Left ventricle myocardium superior (tissue), 1 donor: ENCODE data around the gene TGM4. TPM values are rescaled to one million over a fixed set of nuclear protein-coding genes. Genes with fewer than 3 reads are reported as not detected.
A peak's percentile ranks its signal among the peaks of the same experiment; 100 is the strongest.
"Not testable (repeated sequence)": the region's sequence is repeated elsewhere in the genome, so short reads cannot be mapped to it uniquely, and the experiment has no call there.

Source experiments
- ATAC-seq: fragments of 200-7000 bp; cut with Tn5 transposase; one replicate; pipeline ENCODE4 v1.9.1; 2020; ENCODE audit warnings: mild to moderate bottlenecking, moderate library complexity
- DNase-seq: peaks from one replicate; pipeline ENCODE4 v3.0.0-alpha.2; 2020
- intact Hi-C: fragments of 100-400 bp; cut with micrococcal nuclease; formaldehyde crosslinking; loops from one replicate; pipeline ENCODE4 v1.11.0; 2022
- long read RNA-seq: library from polyadenylated mRNA; unstranded; transcript quantifications from one replicate; pipeline ENCODE4 v2.0.0, GENCODE V29; 2021
- total RNA-seq: library from RNA; stranded (reverse); fragmentation: NEBNext Ultra II Directional; extraction: Animal tissue kit (Norgen Biotek cat#: 25700); gene quantifications from one replicate; pipeline ENCODE4 v1.2.1, GENCODE V29; 2021
- donor health status: DM: no; HTN: yes; CAD: no; lungs with severe emphysema.

The TGM4 gene
- not detected for total RNA-seq
- long read RNA-seq = 0 reads

- intact Hi-C loops = no loop called here
- DNase-seq (no peak), ATAC-seq (no peak)
Observed at GRCh38 chr3:44874308-44874707, at the start of gene TGM4. TSS of gene TGM4 (plus strand) at chr3:44874608. CDS start at chr3:44874679, 71 bp downstream.

GRCh38 chr3:44825264-44825925 lies 49.0 kb upstream of the TGM4 start:
- DNase-seq (no peak), ATAC-seq (no peak)
- intact Hi-C loops = no loop called here

GRCh38 chr3:44827196-44827595 lies 47.2 kb upstream of the TGM4 start:
- ATAC-seq (no peak), DNase-seq (no peak)
- intact Hi-C loops = no loop called here

- no peak for ATAC-seq
- no peak for DNase-seq
- intact Hi-C loops = no loop called here
Observed at GRCh38 chr3:44831232-44831631, 43.2 kb upstream of the TGM4 start.

GRCh38 chr3:44832032-44832431 lies 42.4 kb upstream of the TGM4 start:
- ATAC-seq (peak; percentile 90), DNase-seq (peak; percentile 39)
- intact Hi-C loops = no loop called here

- DNase-seq (no peak), ATAC-seq (peak; percentile 72)
- intact Hi-C loops = no loop called here
Observed at GRCh38 chr3:44832965-44833364, 41.4 kb upstream of the TGM4 start.

- DNase-seq (peak; percentile 33), ATAC-seq (peak; percentile 77)
- intact Hi-C loops = no loop called here
Observed at GRCh38 chr3:44833394-44833793, 41.0 kb upstream of the TGM4 start.

- ATAC-seq (no peak), DNase-seq (no peak)
- intact Hi-C loops = no loop called here
Observed at GRCh38 chr3:44835684-44836083, 38.7 kb upstream of the TGM4 start.

- DNase-seq (no peak), ATAC-seq (no peak)
- intact Hi-C loops = no loop called here
Observed at GRCh38 chr3:44842376-44842775, 32.0 kb upstream of the TGM4 start.

- DNase-seq (peak; percentile 63), ATAC-seq (peak; percentile 99)
- intact Hi-C loops = no loop called here
Observed at GRCh38 chr3:44845528-44846520, 28.6 kb upstream of the TGM4 start.

GRCh38 chr3:44848634-44849033 lies 25.8 kb upstream of the TGM4 start:
- DNase-seq = no peak
- intact Hi-C loops = no loop called here

GRCh38 chr3:44856663-44857062 lies 17.7 kb upstream of the TGM4 start:
- ATAC-seq, DNase-seq, intact Hi-C loops: not testable (repeated sequence)

More at GRCh38 chr3:44848634-44849033, 25.8 kb upstream of the TGM4 start:
- no peak for ATAC-seq

GRCh38 chr3:44860117-44860516 lies 14.3 kb upstream of the TGM4 start:
- DNase-seq (no peak), ATAC-seq (no peak)
- intact Hi-C loops = no loop called here

GRCh38 chr3:44861412-44862225 lies 12.8 kb upstream of the TGM4 start, which contains the start of gene TMEM42:
TSS of gene TMEM42 (plus strand) at chr3:44861912. CDS start at chr3:44861925, 13 bp downstream.
- intact Hi-C loops = no loop called here
- peak; percentile 97 for DNase-seq
- ATAC-seq = peak; percentile 99

- DNase-seq = no peak
- ATAC-seq = no peak
- intact Hi-C loops = no loop called here
Observed at GRCh38 chr3:44862226-44862637, 12.2 kb upstream of the TGM4 start.

- no peak for DNase-seq
- no peak for ATAC-seq
- intact Hi-C loops = no loop called here
Observed at GRCh38 chr3:44865272-44866035, 9.0 kb upstream of the TGM4 start.

- ATAC-seq = no peak
- no peak for DNase-seq
- intact Hi-C loops = no loop called here
Observed at GRCh38 chr3:44867421-44868111, 6.8 kb upstream of the TGM4 start.
